SU-DHL-6 (cell line): ENCODE data around the gene PLEK2.

ENCODE experiments used
- H2AFZ ChIP-seq: fragments of 200-600 bp; sonication (generic); 2 replicates; pipeline ENCODE4 v1.6.1; 2014; ENCODE audit warnings: low read depth, mild to moderate bottlenecking, moderate library complexity, mixed read lengths, antibody characterized with exemption, low read length; ENCODE audit not compliant: severe bottlenecking
- H3F3A ChIP-seq: fragments of 200-600 bp; shearing (Covaris generic); 2 replicates; pipeline ENCODE4 v1.6.0; 2016; ENCODE audit warnings: antibody characterized with exemption, mild to moderate bottlenecking; ENCODE audit not compliant: insufficient read depth
- H3K27ac ChIP-seq: fragments of 200-600 bp; sonication (generic); 2 replicates; pipeline ENCODE4 v1.5.1; 2016; ENCODE audit warnings: low read depth, mild to moderate bottlenecking, low read length, moderate library complexity, mixed read lengths
- H3K27me3 ChIP-seq: fragments of 200-600 bp; sonication (generic), shearing (Covaris generic); 2 replicates; pipeline ENCODE4 v1.6.0; 2014; ENCODE audit warnings: mild to moderate bottlenecking, low read length
- H3K36me3 ChIP-seq: fragments of 200-600 bp; sonication (generic); 2 replicates; pipeline ENCODE4 v1.6.1; 2014; ENCODE audit warnings: mild to moderate bottlenecking, low read length, mixed read lengths
- H3K4me2 ChIP-seq: fragments of 300-600, 200-600 bp; shearing (Covaris generic), sonication (generic); 2 replicates; pipeline ENCODE4 v1.6.0; 2014; ENCODE audit warnings: low read length, low read depth, mild to moderate bottlenecking; ENCODE audit not compliant: poor library complexity, severe bottlenecking
- H3K4me3 ChIP-seq: fragments of 200-600 bp; sonication (generic); 2 replicates; pipeline ENCODE4 v1.5.1; 2014; ENCODE audit warnings: antibody characterized with exemption, low read length, mild to moderate bottlenecking, mixed read lengths; ENCODE audit not compliant: insufficient read depth, poor library complexity, severe bottlenecking
- H3K79me2 ChIP-seq: fragments of 200-600 bp; sonication (generic); 2 replicates; pipeline ENCODE4 v1.6.1; 2014; ENCODE audit warnings: mild to moderate bottlenecking, low read length, moderate library complexity; ENCODE audit not compliant: insufficient read depth
- H3K9ac ChIP-seq: fragments of 200-600 bp; sonication (generic); 2 replicates; pipeline ENCODE4 v1.7.0; 2014; ENCODE audit warnings: mild to moderate bottlenecking, low read length
- H3K9me2 ChIP-seq: fragments of 200-600 bp; sonication (generic); replicated peaks from 2 replicates; pipeline ENCODE4 v1.6.1; 2014; ENCODE audit warnings: low read length; ENCODE audit not compliant: insufficient read depth
- H3K9me3 ChIP-seq: fragments of 200-600 bp; sonication (generic); 2 replicates; pipeline ENCODE4 v1.6.1; 2014; ENCODE audit warnings: low read length, mixed read lengths; ENCODE audit not compliant: insufficient read depth
- H4K20me1 ChIP-seq: fragments of 200-600 bp; sonication (generic); 2 replicates; pipeline ENCODE4 v1.6.1; 2014; ENCODE audit warnings: low read depth, mild to moderate bottlenecking, antibody characterized with exemption, low read length, moderate library complexity, mixed read lengths
- CTCF ChIP-seq: fragments of 200-600 bp; sonication (generic); IDR thresholded peaks from one replicate; pipeline ENCODE4 v1.5.1; 2017; ENCODE audit warnings: antibody characterized with exemption, mild to moderate bottlenecking, low read length, moderate library complexity; ENCODE audit not compliant: insufficient read depth, poor library complexity, severe bottlenecking
- EZH2phosphoT487 ChIP-seq: fragments of 200-600 bp; sonication (generic), shearing (Covaris generic); conservative IDR thresholded peaks from 2 replicates; pipeline ENCODE4 v1.6.1; 2018; ENCODE audit warnings: mild to moderate bottlenecking, antibody characterized with exemption, low read length, moderate library complexity, mixed read lengths

PLEK2 gene

DNA sequence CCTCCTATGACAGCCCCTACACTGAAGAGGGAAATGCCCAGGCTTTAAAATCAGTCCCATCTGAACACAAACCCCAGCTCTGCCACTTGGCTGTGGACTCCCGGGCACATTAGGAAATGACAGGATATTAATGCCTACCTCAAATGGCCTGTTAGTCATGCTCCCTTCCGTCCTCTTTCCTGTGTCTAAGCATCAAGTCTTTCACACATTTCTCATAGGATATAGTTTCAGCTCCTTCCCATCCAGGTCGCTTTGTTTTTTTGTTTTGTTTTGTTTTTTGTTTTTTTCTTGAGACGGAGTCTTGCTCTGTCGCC is 16.1 kb downstream of the PLEK2 start:
- H2AFZ ChIP-seq = no peak overlapping the region
- H3K27ac ChIP-seq = no peak overlapping the region

GRCh38 chr14:67395086-67395875 is 16.7 kb downstream of the PLEK2 start:
- Histone ChIP-seq H3K79me2 (no peaks in the 10 kb centered on the region), H3K9me2 (no peaks in the 10 kb centered on the region), H3K36me3 (no peaks in the 10 kb centered on the region), H3K27me3 (no peaks in the 10 kb centered on the region), H3K9ac (no peak overlapping the region), H3F3A (no peaks in the 10 kb centered on the region), H3K4me3 (no peak overlapping the region), H3K9me3 (no peaks in the 10 kb centered on the region), H2AFZ (no peak overlapping the region), H3K27ac (no peak overlapping the region), H3K4me2 (no peak overlapping the region), H4K20me1 (no peaks in the 10 kb centered on the region)
- TF ChIP-seq CTCF = no peak

More for the DNA sequence above, 16.1 kb downstream of the PLEK2 start:
- H3K9me3 ChIP-seq = no peaks in the 10 kb centered on the region
- H3K36me3 ChIP-seq = no peaks in the 10 kb centered on the region
- no peak overlapping the region for H3K9ac ChIP-seq
- H4K20me1 ChIP-seq = no peaks in the 10 kb centered on the region
- H3K4me2 ChIP-seq = no peak overlapping the region
- no peaks in the 10 kb centered on the region for H3F3A ChIP-seq
- TF ChIP-seq EZH2phosphoT487 = no peak
- TF ChIP-seq CTCF = no peak
- H3K27me3 ChIP-seq = no peaks in the 10 kb centered on the region
- H3K4me3 ChIP-seq = no peak overlapping the region
- H3K79me2 ChIP-seq = no peaks in the 10 kb centered on the region
- H3K9me2 ChIP-seq = no peaks in the 10 kb centered on the region

GRCh38 chr14:67393689-67394088 is 18.3 kb downstream of the PLEK2 start:
- H3K27me3 ChIP-seq = no peaks in the 10 kb centered on the region
- H3K9me3 ChIP-seq = no peaks in the 10 kb centered on the region
- no peaks in the 10 kb centered on the region for H3K79me2 ChIP-seq
- no peak overlapping the region for H2AFZ ChIP-seq
- no peak overlapping the region for H3K4me2 ChIP-seq
- H3K36me3 ChIP-seq = no peaks in the 10 kb centered on the region
- no peak overlapping the region for H3K27ac ChIP-seq
- TF ChIP-seq EZH2phosphoT487 = no peak
- no peak for TF ChIP-seq CTCF
- H4K20me1 ChIP-seq = no peaks in the 10 kb centered on the region
- H3F3A ChIP-seq = no peaks in the 10 kb centered on the region
- no peaks in the 10 kb centered on the region for H3K9me2 ChIP-seq
- H3K4me3 ChIP-seq = no peak overlapping the region
- no peak overlapping the region for H3K9ac ChIP-seq
